ENCODE data around the gene MS4A6E.

MS4A6E gene

DNA sequence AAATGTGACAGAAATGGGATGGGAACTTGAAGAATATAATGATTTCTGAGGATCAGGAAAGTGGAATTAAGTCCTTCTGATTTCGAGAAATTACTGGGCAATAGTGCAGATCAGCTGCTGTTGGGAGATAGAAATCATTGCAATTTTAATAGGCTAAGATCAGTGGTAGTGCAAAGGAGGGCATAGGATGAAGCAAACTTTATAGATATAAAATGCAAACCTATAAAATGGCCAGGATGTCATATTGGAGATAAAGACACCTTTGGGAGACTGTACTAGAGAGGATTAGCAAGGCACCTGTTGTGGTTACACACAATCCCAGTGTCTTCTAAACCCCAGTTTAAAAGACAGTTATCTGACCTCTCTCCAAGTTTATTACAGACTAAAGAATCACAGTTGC, 44.8 kb downstream of the MS4A6E start:
- TF ChIP-seq, protein P1, sequence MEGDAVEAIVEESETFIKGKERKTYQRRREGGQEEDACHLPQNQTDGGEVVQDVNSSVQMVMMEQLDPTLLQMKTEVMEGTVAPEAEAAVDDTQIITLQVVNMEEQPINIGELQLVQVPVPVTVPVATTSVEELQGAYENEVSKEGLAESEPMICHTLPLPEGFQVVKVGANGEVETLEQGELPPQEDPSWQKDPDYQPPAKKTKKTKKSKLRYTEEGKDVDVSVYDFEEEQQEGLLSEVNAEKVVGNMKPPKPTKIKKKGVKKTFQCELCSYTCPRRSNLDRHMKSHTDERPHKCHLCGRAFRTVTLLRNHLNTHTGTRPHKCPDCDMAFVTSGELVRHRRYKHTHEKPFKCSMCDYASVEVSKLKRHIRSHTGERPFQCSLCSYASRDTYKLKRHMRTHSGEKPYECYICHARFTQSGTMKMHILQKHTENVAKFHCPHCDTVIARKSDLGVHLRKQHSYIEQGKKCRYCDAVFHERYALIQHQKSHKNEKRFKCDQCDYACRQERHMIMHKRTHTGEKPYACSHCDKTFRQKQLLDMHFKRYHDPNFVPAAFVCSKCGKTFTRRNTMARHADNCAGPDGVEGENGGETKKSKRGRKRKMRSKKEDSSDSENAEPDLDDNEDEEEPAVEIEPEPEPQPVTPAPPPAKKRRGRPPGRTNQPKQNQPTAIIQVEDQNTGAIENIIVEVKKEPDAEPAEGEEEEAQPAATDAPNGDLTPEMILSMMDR (conservative IDR thresholded peaks at IDR 0.05; ENCODE audit: low read length): no peak

DNA sequence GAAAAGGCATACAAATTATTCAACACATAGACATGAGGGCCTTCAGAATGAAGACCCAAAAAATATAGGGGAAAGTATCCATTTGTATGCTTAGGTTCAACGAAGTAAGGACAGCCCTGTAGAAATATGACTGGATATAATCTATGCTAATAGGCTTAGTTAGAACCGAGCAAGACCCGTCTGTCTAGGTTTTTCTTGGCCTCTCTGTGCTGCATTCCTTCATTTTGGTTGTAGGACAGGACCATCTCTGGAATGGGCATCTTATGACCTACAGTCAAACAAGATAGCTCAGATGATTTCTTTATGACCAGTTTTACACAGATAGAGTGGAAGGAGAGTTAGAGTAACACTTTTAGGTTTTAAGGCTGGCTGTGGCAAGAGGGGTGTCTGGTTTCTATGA, 45.7 kb downstream of the MS4A6E start:
- H3K4me3 ChIP-seq (ENCODE audit: low read length): no peak overlapping the region
- TF ChIP-seq, protein P1 (conservative IDR thresholded peaks at IDR 0.05; ENCODE audit: low read length): no peak
- DNase-seq (ENCODE audit: low read depth): no peak

More for the DNA sequence above, 44.8 kb downstream of the MS4A6E start:
- no peak for DNase-seq (ENCODE audit: low read depth)
- no peak overlapping the region for H3K4me3 ChIP-seq (ENCODE audit: low read length)

DNA sequence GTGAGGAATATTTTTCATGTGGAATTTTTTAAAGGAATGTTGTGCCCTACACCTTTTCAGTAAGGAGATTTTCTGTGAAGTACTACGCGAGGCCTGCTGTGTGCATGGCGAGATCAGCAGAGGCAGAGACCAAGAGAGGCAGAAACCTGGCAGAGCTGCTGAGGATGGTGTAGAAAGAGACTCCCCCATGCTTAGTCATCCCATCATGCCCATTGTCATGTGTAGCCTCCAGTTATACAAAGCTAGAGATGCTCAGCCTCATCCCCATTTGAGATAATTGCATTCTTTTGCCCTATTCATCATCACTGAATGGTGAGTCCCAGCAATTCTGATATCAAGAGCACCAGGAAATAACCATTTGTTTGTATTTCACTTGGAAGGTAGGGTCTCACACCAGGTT, 48.3 kb downstream of the MS4A6E start:
- DNase-seq (ENCODE audit: low read depth): no peak
- TF ChIP-seq, protein P1 (conservative IDR thresholded peaks at IDR 0.05; ENCODE audit: low read length): no peak
- H3K4me3 ChIP-seq (ENCODE audit: low read length): no peak overlapping the region

DNA sequence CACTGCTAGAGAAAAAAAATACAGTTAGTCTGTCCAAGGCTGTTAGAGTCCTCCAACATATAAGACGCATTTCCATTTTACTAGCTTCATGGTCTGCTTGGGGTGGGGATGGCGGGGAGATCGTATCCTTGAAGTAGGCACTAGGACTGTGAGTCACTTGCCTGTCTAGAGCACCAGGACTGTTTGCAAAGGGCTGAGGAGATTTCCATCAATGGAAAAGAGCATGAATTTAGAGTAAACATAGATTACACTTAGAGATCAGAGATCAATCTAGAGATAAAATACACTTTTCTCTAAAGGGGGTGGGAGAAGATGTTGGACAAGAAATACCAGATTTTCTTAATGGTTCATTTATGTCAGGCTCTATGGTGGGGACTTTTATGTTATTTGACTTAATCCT, 49.5 kb downstream of the MS4A6E start:
- TF ChIP-seq, protein P1 (conservative IDR thresholded peaks at IDR 0.05; ENCODE audit: low read length): no peak
- H3K4me3 ChIP-seq (ENCODE audit: low read length): no peak overlapping the region
- DNase-seq (ENCODE audit: low read depth): no peak

DNA sequence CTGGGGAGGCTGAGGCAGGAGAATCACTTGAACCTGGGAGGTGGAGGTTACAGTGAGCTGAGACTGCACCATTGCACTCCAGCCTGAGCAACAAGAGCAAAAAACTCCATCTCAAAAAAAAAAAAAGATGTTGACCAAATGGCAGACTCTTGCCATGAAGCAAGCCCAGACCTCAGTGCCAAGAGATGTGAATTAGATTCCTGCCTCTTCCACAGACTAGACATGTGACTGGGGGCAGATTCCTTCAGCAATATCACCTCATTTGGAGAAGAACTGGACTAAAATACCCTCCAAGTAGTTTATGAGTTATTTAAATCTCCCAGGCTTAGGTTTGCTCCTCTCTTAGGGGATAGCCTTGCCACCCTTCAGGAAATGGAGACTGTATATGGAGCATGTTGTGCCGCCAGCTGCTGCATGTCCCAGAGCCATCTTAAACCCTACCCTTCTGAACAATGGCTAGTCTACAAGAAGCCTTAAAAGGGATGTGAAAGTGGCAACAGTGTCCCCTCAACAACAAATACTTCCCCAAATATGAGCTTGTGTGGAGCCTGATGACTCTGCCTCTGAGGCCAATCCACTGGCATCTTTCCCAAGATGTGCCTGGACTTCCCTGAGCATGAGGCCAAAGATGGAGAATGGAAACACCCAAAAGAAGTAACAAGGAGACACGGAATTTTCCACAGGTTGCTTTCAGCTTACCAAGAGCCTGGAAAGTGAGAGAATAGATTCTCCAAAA, 50.5 kb downstream of the MS4A6E start:
- TF ChIP-seq, protein P1 (conservative IDR thresholded peaks at IDR 0.05; ENCODE audit: low read length): no peak
- no peak for DNase-seq (ENCODE audit: low read depth)
- no peak overlapping the region for H3K4me3 ChIP-seq (ENCODE audit: low read length)

DNA sequence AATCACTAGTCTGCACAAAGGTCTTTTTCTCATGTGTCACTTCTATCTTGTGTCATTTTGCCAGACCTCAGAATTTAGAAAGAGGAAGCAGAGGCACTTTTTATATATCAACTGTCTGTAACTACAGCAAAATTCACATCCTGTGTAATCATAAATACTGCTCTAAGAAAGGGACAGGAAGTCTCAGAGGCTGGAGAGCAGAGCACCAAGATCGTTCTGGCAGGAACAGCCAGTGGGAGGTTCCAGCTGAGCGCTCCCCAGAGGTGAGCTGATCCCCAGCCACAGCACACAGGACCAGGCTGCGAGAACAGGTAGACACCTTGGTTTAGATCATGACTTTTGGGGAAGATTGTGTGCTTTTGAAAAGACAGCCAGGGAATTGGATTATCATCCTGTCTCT, 51.3 kb downstream of the MS4A6E start, which contains the start of gene MS4A7:
Gene MS4A7 (plus strand): TSS at position 179 of the 400 bp plus-strand sequence. CDS start 4,610 bp downstream, outside the sequence.
- no peak for DNase-seq (ENCODE audit: low read depth)
- TF ChIP-seq, protein P1 (conservative IDR thresholded peaks at IDR 0.05; ENCODE audit: low read length): no peak
- no peak within 1 kb of the TSS for H3K4me3 ChIP-seq (ENCODE audit: low read length)

DNA sequence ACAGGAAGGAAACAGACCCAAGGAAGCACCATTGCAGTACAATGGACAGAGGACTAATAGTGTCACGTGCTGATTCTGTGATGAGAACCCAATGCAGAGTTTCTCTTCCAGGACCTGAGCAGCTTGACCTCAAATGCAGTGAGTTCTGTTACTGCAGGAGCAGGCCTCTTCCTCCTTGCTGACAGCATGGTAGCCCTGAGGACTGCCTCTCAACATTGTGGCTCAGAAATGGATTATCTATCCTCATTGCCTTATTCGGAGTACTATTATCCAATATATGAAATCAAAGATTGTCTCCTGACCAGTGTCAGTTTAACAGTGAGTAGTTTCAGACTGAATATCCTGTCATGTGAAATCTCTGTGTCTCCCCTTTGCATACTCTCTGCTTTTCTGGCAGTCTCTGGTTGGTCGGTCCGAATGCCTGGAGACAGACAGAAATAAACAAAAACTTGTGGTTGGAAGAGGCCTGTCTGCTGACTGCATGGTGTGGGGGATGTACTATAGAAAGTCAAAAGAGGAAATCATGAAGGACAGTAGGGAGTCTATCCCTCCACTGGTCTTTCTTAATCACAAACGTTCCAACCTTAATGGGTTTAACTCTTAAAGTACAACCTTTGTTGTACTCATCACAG, 62.3 kb downstream of the MS4A6E start:
- TF ChIP-seq, protein P1 (conservative IDR thresholded peaks at IDR 0.05; ENCODE audit: low read length): no peak
- no peak overlapping the region for H3K4me3 ChIP-seq (ENCODE audit: low read length)
- no peak for DNase-seq (ENCODE audit: low read depth)

All from AG10803 (cell line).